Measurements from ENCODE around the gene PSIP1. TPM values are rescaled to one million over a fixed set of nuclear protein-coding genes. Genes with fewer than 3 reads are reported as not detected.

The PSIP1 gene
- polyA plus RNA-seq, 1 donor (not counting 4 experiments of a cell fraction or from before 2014, with no cell fraction given) = 14.7 TPM

GRCh38 chr9:15505921-15506320, 4.8 kb downstream of the PSIP1 start:
- Histone ChIP-seq H3K9me3 (ENCODE audit: control insufficient read depth, low read depth, low read length) (no peaks in the 10 kb centered on the region), H3K4me3 (ENCODE audit: control insufficient read depth in 2 of 3, extremely low read depth in 1 of 3, insufficient read depth in 2 of 3, low read depth in 1 of 3, low read length in 3 of 3) (no peak overlapping the region), H3K27me3 (ENCODE audit: control insufficient read depth, extremely low read depth, insufficient read depth, low read length) (no peaks in the 10 kb centered on the region), H3K4me2 (ENCODE audit: control insufficient read depth, extremely low read depth, insufficient read depth, low read depth, low read length) (no peak overlapping the region), H3K9ac (ENCODE audit: control insufficient read depth, extremely low read depth, insufficient read depth, low read length) (no peak overlapping the region), H3K4me1 (ENCODE audit: control insufficient read depth, extremely low read depth, insufficient read depth, low read length) (peaks cover 6% of the 10 kb centered on the region), H3K79me2 (ENCODE audit: control insufficient read depth, insufficient read depth, low read length) (peaks cover 3% of the 10 kb centered on the region), H4K20me1 (ENCODE audit: control insufficient read depth, extremely low read depth, insufficient read depth, low read length) (no peaks in the 10 kb centered on the region), H3K36me3 (ENCODE audit: control insufficient read depth in 2 of 2, extremely low read depth in 1 of 2, insufficient read depth in 2 of 2, low read length in 2 of 2) (no peaks in the 10 kb centered on the region), H2AFZ (ENCODE audit: control insufficient read depth, low read length) (no peak overlapping the region), H3K9me1 (ENCODE audit: control insufficient read depth, extremely low read depth, insufficient read depth, low read length) (no peaks in the 10 kb centered on the region), H3K27ac (ENCODE audit: control insufficient read depth, insufficient read depth, low read length) (no peak overlapping the region)
- dilution Hi-C loops (cut with MboI; ENCODE audit: extremely low pct_ligation_motif_present, low sequenced_read_pairs) = no loop called here
- no peak for TF ChIP-seq EZH2 (IDR thresholded peaks at IDR 0.05; ENCODE audit: low read length)
- TF ChIP-seq CTCF (optimal IDR thresholded peaks at IDR 0.05 in 1 of 3, IDR thresholded peaks at IDR 0.05 in 1 of 3, conservative IDR thresholded peaks at IDR 0.05 in 1 of 3; ENCODE audit: extremely low read depth in 1 of 3, insufficient read depth in 2 of 3, low read length in 3 of 3) = no peak
- DNase-seq (ENCODE audit: low read depth, low spot score) (no peak), FAIRE-seq (no peak)

GRCh38 chr9:15501803-15502202, 9.0 kb downstream of the PSIP1 start:
- dilution Hi-C loops (cut with MboI; ENCODE audit: extremely low pct_ligation_motif_present, low sequenced_read_pairs) = no loop called here
- no peak overlapping the region for H2AFZ ChIP-seq (ENCODE audit: control insufficient read depth, low read length)
- H4K20me1 ChIP-seq (ENCODE audit: control insufficient read depth, extremely low read depth, insufficient read depth, low read length) = no peaks in the 10 kb centered on the region
- H3K4me3 ChIP-seq (ENCODE audit: control insufficient read depth in 2 of 3, extremely low read depth in 1 of 3, insufficient read depth in 2 of 3, low read depth in 1 of 3, low read length in 3 of 3) = no peak overlapping the region
- TF ChIP-seq EZH2 (IDR thresholded peaks at IDR 0.05; ENCODE audit: low read length) (no peak), CTCF (optimal IDR thresholded peaks at IDR 0.05 in 1 of 3, IDR thresholded peaks at IDR 0.05 in 1 of 3, conservative IDR thresholded peaks at IDR 0.05 in 1 of 3; ENCODE audit: extremely low read depth in 1 of 3, insufficient read depth in 2 of 3, low read length in 3 of 3) (no peak)
- no peak for FAIRE-seq
- H3K79me2 ChIP-seq (ENCODE audit: control insufficient read depth, insufficient read depth, low read length) = no peaks in the 10 kb centered on the region
- DNase-seq (ENCODE audit: low read depth, low spot score) = no peak
- H3K36me3 ChIP-seq (ENCODE audit: control insufficient read depth in 2 of 2, extremely low read depth in 1 of 2, insufficient read depth in 2 of 2, low read length in 2 of 2) = no peaks in the 10 kb centered on the region
- H3K9me1 ChIP-seq (ENCODE audit: control insufficient read depth, extremely low read depth, insufficient read depth, low read length) = no peaks in the 10 kb centered on the region
- no peaks in the 10 kb centered on the region for H3K9me3 ChIP-seq (ENCODE audit: control insufficient read depth, low read depth, low read length)
- H3K4me2 ChIP-seq (ENCODE audit: control insufficient read depth, extremely low read depth, insufficient read depth, low read depth, low read length) = no peak overlapping the region
- no peak overlapping the region for H3K9ac ChIP-seq (ENCODE audit: control insufficient read depth, extremely low read depth, insufficient read depth, low read length)
- no peak overlapping the region for H3K27ac ChIP-seq (ENCODE audit: control insufficient read depth, insufficient read depth, low read length)
- H3K27me3 ChIP-seq (ENCODE audit: control insufficient read depth, extremely low read depth, insufficient read depth, low read length) = no peaks in the 10 kb centered on the region
- H3K4me1 ChIP-seq (ENCODE audit: control insufficient read depth, extremely low read depth, insufficient read depth, low read length) = no peaks in the 10 kb centered on the region
